ENCODE results near the gene PDE6B. TPM values are rescaled to one million over a fixed set of nuclear protein-coding genes. Genes with fewer than 3 reads are reported as not detected.
"Not testable (repeated sequence)": the region's sequence is repeated elsewhere in the genome, so short reads cannot be mapped to it uniquely, and the experiment has no call there.

The PDE6B gene
- total RNA-seq, 2 experiments from 2014 or later: 10.0 to 14.6 TPM

- no peak for ATAC-seq
- no peak overlapping the region for H3K27ac Mint-ChIP-seq
- DNase-seq: no peak
Observed at GRCh38 chr4:665381-665750, 40.0 kb downstream of the PDE6B start.

GRCh38 chr4:665751-666435 lies 40.5 kb downstream of the PDE6B start:
- CTCF ChIA-PET: no interaction called here
- H3K4me3 Mint-ChIP-seq: no peak overlapping the region
- H3K27me3 Mint-ChIP-seq: no peaks in the 10 kb centered on the region
- H3K4me1 Mint-ChIP-seq: peaks cover 9% of the 10 kb centered on the region
- DNase-seq: no peak
- no peak for ATAC-seq
- H3K9me3 Mint-ChIP-seq (ENCODE audit: low read depth): peaks cover under 1% of the 10 kb centered on the region
- H3K27ac Mint-ChIP-seq: no peak overlapping the region
- H3K36me3 Mint-ChIP-seq: peaks cover 15% of the 10 kb centered on the region

More at GRCh38 chr4:665381-665750, 40.0 kb downstream of the PDE6B start:
- Mint-ChIP-seq H3K36me3 (peaks cover 13% of the 10 kb centered on the region), H3K4me3 (peak overlapping the region; percentile 22), H3K9me3 (ENCODE audit: low read depth) (peaks cover 3% of the 10 kb centered on the region), H3K27me3 (no peaks in the 10 kb centered on the region), H3K4me1 (peaks cover 9% of the 10 kb centered on the region)
- CTCF ChIA-PET: interaction anchor here (2.9 kb wide), 1 partner anchor 8 kb away, joined by 21 read pairs; the partner anchor contains the start of genes ATP5ME and MYL5

- H3K27ac Mint-ChIP-seq: no peak overlapping the region
- CTCF ChIA-PET: no interaction called here
Observed at GRCh38 chr4:666436-666810, 41.0 kb downstream of the PDE6B start.

DNA sequence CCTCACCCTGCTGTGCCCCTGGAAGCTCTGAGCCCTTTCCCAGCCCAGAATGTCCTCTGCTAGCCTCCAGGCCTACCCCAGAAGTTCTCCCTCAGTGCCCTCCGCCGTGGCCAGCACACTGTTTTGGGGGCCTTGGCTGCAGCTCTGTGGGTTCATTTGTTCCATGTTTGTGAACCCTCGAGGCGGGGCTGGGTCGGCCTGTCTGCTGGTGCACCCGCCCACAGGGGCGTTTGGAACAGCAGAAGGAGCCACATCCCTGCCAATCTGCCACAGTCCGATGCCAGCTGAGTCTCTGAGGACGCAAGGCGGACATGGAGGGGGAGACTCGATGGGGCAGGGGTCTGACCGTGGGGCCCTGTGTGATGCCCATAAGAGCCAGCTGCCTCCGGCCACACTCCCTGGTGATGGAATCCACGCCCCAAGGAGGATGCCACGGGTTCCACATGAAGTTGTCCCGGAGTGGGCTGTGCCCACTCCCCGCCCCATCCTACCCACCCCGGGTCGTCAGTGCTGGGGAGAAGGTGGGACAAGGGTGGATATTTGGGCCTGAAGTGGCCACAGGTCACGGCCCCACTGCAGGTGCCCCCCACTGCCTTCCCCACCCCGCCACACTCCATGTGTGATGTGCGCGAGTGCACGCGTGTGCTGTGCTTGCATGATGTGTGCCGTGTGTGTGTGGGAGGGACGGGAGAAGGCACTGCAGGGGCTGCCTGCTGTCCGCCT lies 41.6 kb downstream of the PDE6B start:
- Mint-ChIP-seq H3K4me1 (peaks cover 9% of the 10 kb centered on the region), H3K36me3 (peaks cover 16% of the 10 kb centered on the region), H3K27ac (no peak overlapping the region), H3K4me3 (no peak overlapping the region), H3K27me3 (no peaks in the 10 kb centered on the region), H3K9me3 (ENCODE audit: low read depth) (no peaks in the 10 kb centered on the region)
- CTCF ChIA-PET: no interaction called here
- ATAC-seq: no peak
- no peak for DNase-seq

More at GRCh38 chr4:666436-666810, 41.0 kb downstream of the PDE6B start:
- no peaks in the 10 kb centered on the region for H3K9me3 Mint-ChIP-seq (ENCODE audit: low read depth)
- H3K4me3 Mint-ChIP-seq: no peak overlapping the region
- H3K27me3 Mint-ChIP-seq: no peaks in the 10 kb centered on the region
- peaks cover 16% of the 10 kb centered on the region for H3K36me3 Mint-ChIP-seq
- peaks cover 9% of the 10 kb centered on the region for H3K4me1 Mint-ChIP-seq
- DNase-seq: no peak
- no peak for ATAC-seq

DNA sequence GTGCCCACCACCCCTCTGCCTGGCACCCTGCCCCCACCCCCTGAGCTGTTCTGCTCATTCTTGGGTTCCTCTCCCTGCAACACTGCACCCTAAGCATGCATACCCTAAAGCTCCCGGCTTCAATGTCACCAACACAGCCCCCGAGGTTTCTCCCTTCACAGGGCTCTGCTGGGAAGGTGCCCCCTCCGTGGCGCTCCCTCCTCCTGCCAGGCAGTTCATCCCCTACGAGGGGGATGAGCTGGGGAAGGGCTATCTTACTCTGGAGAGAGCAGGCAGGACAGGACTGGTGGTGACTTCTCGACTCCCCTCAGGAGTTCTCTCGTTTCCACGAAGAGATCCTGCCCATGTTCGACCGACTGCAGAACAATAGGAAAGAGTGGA lies 42.2 kb downstream of the PDE6B start:
- H3K27me3 Mint-ChIP-seq: no peaks in the 10 kb centered on the region
- no peak overlapping the region for H3K27ac Mint-ChIP-seq
- no peaks in the 10 kb centered on the region for H3K9me3 Mint-ChIP-seq (ENCODE audit: low read depth)
- peaks cover 9% of the 10 kb centered on the region for H3K4me1 Mint-ChIP-seq
- no peak for ATAC-seq
- DNase-seq: no peak
- H3K36me3 Mint-ChIP-seq: peaks cover 19% of the 10 kb centered on the region
- CTCF ChIA-PET: no interaction called here
- H3K4me3 Mint-ChIP-seq: no peak overlapping the region

DNA sequence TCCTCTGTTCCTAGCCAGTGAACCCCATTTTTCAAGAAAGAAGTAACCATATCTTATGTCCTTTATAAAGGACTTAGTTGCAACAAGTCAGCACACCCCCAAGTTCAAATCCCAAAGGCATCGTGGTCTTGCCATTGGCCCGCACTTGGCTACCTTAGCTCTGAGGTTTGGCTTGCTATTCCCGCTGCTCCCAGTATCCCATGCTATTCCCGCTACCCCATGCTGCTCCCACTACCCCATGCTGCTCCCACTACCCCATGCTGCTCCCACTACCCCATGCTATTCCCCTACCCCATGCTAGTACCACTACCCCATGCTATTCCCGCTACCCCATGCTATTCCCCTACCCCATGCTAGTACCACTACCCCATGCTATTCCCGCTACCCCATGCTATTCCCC lies 42.8 kb downstream of the PDE6B start:
- Mint-ChIP-seq H3K4me1 (peaks cover 13% of the 10 kb centered on the region), H3K36me3 (peaks cover 22% of the 10 kb centered on the region)
- ATAC-seq; CTCF ChIA-PET; H3K27me3 Mint-ChIP-seq; H3K9me3 Mint-ChIP-seq (ENCODE audit: low read depth); H3K27ac Mint-ChIP-seq; DNase-seq; H3K4me3 Mint-ChIP-seq: not testable (repeated sequence)

DNA sequence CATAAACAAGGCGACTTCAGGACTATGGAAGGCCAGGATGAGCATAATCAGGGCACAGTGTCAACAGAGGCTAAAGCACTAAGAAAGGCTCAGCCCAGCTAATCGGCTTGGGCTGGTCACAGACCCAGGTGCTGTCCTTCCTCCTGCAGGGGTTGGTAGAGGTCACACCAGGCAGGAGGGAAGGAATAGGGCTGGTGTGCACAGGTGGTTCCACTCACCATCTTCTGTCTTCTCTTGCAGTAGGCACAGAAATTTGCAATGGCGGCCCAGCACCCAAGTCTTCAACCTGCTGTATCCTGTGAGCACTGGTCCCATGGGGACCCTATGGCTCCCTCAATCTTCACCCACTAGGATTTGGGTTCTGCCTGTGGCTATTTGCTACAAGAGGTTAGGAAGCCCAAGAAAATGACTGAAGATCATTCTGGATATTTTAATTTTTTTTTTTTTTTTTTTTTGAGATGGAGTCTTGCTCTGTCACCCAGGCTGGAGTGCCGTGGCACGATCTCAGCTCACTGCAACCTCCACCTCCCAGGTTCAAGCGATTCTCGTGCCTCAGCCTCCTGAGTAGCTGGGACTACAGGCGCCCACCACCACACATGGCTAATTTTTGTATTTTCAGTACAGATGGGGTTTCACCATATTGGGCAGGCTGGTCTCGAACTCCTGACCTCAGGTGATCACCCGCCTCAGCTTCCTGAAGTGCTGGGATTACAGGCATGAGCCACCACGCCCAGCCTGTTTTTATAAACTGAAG lies 44.6 kb downstream of the PDE6B start:
- H3K27me3 Mint-ChIP-seq; H3K4me3 Mint-ChIP-seq; CTCF ChIA-PET; H3K9me3 Mint-ChIP-seq (ENCODE audit: low read depth); ATAC-seq; DNase-seq; H3K27ac Mint-ChIP-seq: not testable (repeated sequence)
- Mint-ChIP-seq H3K4me1 (peaks cover 13% of the 10 kb centered on the region), H3K36me3 (peaks cover 25% of the 10 kb centered on the region)

DNA sequence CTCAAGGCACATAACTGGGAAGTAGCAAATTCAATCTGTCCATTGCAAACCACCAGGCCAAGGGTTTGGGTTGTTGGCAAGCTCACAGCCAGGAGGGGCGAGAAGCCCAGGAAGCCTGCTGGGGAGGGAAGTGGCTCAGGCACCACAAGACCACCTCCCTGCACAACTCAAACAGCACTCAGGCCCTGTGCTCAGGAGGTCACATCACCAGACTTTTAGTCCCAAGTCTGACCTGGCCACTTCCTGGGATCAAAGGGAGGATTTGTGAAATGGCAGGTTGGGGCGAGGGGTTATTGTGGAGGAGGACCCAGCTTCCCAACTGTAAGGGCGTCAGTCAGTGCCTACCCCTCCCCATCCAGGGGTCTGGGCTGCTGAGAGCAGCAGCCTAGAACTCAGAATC lies 46.4 kb downstream of the PDE6B start:
- ATAC-seq (no peak), DNase-seq (no peak)
- Mint-ChIP-seq H3K36me3 (peaks cover 25% of the 10 kb centered on the region), H3K4me3 (no peak overlapping the region), H3K9me3 (ENCODE audit: low read depth) (no peaks in the 10 kb centered on the region), H3K27me3 (no peaks in the 10 kb centered on the region), H3K4me1 (peaks cover 21% of the 10 kb centered on the region), H3K27ac (no peak overlapping the region)
- CTCF ChIA-PET: interaction anchor here (2.8 kb wide), 1 partner anchor 8 kb away, joined by 21 read pairs; no protein-coding TSS in a partner anchor

- DNase-seq (peak; percentile 53), ATAC-seq (peak; percentile 7)
- Mint-ChIP-seq H3K4me1 (peaks cover 21% of the 10 kb centered on the region), H3K9me3 (ENCODE audit: low read depth) (no peaks in the 10 kb centered on the region), H3K27me3 (no peaks in the 10 kb centered on the region), H3K27ac (peak overlapping the region; percentile 85), H3K36me3 (peaks cover 25% of the 10 kb centered on the region), H3K4me3 (peak overlapping the region; percentile 82)
- CTCF ChIA-PET: interaction anchor here (0.8 to 2.8 kb wide), 10 partner anchors 10 to 549 kb away, joined by 3 to 21 read pairs (median 4); partner anchors contain the start of gene ZNF718
Observed at GRCh38 chr4:673349-674091, 48.1 kb downstream of the PDE6B start.

- H3K36me3 Mint-ChIP-seq: peaks cover 25% of the 10 kb centered on the region
- H3K27me3 Mint-ChIP-seq: no peaks in the 10 kb centered on the region
- no peaks in the 10 kb centered on the region for H3K9me3 Mint-ChIP-seq (ENCODE audit: low read depth)
- peak within 1 kb of the TSS; percentile 82 for H3K4me3 Mint-ChIP-seq
- peaks cover 21% of the 10 kb centered on the region for H3K4me1 Mint-ChIP-seq
- CTCF ChIA-PET: interaction anchor here (0.8 to 2.8 kb wide), 13 partner anchors 10 to 550 kb away, joined by 3 to 21 read pairs (median 3); partner anchors contain the start of gene ZNF718
- ATAC-seq (peak; percentile 94), DNase-seq (peak; percentile 98)
- H3K27ac Mint-ChIP-seq: peak within 1 kb of the TSS; percentile 86
Observed at GRCh38 chr4:674172-675035, 49.0 kb downstream of the PDE6B start, which contains the start of the genes ATP5ME and MYL5. Gene ATP5ME, minus strand, starts transcription at chr4:674276. Its CDS starts 29 bp downstream, at chr4:674247. Gene MYL5, plus strand, starts transcription at chr4:674542. Its CDS starts 3,485 bp downstream, at chr4:678027.

DNA sequence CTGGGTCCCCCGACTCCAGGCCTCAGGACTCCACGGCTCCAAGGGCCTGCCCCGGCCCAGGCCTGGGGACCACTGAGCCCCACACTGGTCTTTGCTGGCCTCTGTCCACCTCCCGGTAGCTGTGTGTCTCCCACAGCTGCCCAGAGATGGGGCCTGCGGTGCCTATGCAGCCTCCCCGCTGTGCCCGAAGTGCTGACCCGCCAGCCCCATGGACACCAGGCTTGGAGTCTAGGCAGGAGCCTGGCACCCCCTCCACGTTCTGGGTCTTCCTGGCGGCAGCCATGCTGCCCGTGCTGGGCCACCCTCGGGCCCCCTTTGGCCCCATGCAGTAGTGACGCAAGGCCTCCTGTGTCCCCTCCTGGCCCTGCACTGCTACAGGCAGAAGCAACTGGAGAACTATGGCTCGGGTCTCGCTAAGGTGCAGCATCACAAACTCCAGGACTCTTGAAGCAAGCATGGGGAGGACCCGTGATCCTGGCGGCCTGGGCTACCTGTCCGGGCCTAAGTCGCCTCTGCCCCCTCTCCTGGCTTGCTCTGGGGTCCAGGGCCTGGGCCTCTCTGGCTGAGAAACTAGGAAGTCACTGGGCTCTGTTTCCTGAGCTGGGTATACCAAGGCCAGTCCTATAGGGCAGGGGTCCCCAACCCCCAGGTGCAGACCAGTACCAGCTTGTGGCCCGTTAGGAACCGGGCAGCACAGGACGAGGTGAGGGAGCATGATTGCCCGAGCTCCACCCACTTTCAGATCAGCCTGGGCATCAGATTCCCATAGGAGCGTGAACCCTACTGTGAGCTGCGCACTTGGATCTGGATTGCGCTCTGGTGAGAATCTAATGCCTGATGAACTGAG lies 49.9 kb downstream of the PDE6B start:
- peaks cover 22% of the 10 kb centered on the region for H3K4me1 Mint-ChIP-seq
- peak overlapping the region; percentile 82 for H3K4me3 Mint-ChIP-seq
- H3K36me3 Mint-ChIP-seq: peaks cover 25% of the 10 kb centered on the region
- DNase-seq (no peak), ATAC-seq (peak; percentile 1)
- CTCF ChIA-PET: interaction anchor here (0.7 to 1.6 kb wide), 5 partner anchors 9 to 16 kb away, joined by 3 to 5 read pairs (median 3); no protein-coding TSS in a partner anchor
- H3K27me3 Mint-ChIP-seq: no peaks in the 10 kb centered on the region
- H3K27ac Mint-ChIP-seq: peak overlapping the region; percentile 86
- H3K9me3 Mint-ChIP-seq (ENCODE audit: low read depth): no peaks in the 10 kb centered on the region
